Spleen (tissue), 7 donors: ENCODE results near the gene PSPC1.

Experiments
- CTCF ChIP-seq, 11 experiments: fragments of 200-600 bp in 7 of 11; fragments of 450-650 bp in 4 of 11; sonication (generic) in 4 of 11; IDR thresholded peaks in 8 of 11; conservative IDR thresholded peaks in 3 of 11; 1 replicate in 7 of 11; 2 replicates in 4 of 11; pipeline versions ENCODE4 v1.4.0 to v1.8.0; 2016 to 2021; ENCODE audit warnings: antibody characterized with exemption in 11 of 11, inconsistent platforms in 4 of 11, mild to moderate bottlenecking in 1 of 11
- POLR2A ChIP-seq, 3 donors: fragments of 450-650 bp; IDR thresholded peaks; one replicate each; pipeline ENCODE4 v1.5.1; 2017; ENCODE audit warnings: antibody characterized with exemption in 3 of 3, mild to moderate bottlenecking in 1 of 3
- POLR2AphosphoS5 ChIP-seq, 3 donors: sonication (generic); formaldehyde crosslinking; IDR thresholded peaks; one replicate each; pipeline ENCODE4 v1.5.1; 2017; ENCODE audit warnings: antibody characterized with exemption in 3 of 3
- donor health status: DM: no; HTN: no; CAD: no; lungs with moderate emphysema.
- donor health status: DM: no; HTN: no; CAD: no.
- donor health status: DM: no; HTN: no; CAD: no.

- no peak for TF ChIP-seq CTCF (IDR thresholded peaks at IDR 0.05 in 8 of 11, conservative IDR thresholded peaks at IDR 0.05 in 3 of 11)
- TF ChIP-seq POLR2A (IDR thresholded peaks at IDR 0.05) = no peak
- no peak for TF ChIP-seq POLR2AphosphoS5 (IDR thresholded peaks at IDR 0.05)
Measured at GRCh38 chr13:19759669-19760068, 23.1 kb downstream of the PSPC1 start.
